NCI-H1930 (cell line): ENCODE data around the gene TPRKB.
"Not testable (repeated sequence)": the region's sequence is repeated elsewhere in the genome, so short reads cannot be mapped to it uniquely, and the experiment has no call there.

Experiments used
- DNase-seq, 2 experiments: peaks; one replicate each; lab custom pipeline; 2025; lab: John Stamatoyannopoulos, UW

Gene TPRKB

GRCh38 chr2:73700131-73700611, 37.0 kb downstream of the TPRKB start:
- DNase-seq, result no peak

- DNase-seq, result no peak
These were observed 37.7 kb downstream of the TPRKB start for GRCh38 chr2:73699437-73699836.

- DNase-seq, result no peak
These were observed 39.0 kb downstream of the TPRKB start for GRCh38 chr2:73698101-73698500.

GRCh38 chr2:73697606-73698005, 39.5 kb downstream of the TPRKB start:
- no peak for DNase-seq

GRCh38 chr2:73696985-73697384, 40.2 kb downstream of the TPRKB start:
- DNase-seq, result not testable (repeated sequence)

- not testable (repeated sequence) for DNase-seq
These were observed 40.6 kb downstream of the TPRKB start for GRCh38 chr2:73696521-73696920.

GRCh38 chr2:73690372-73691088, 46.6 kb downstream of the TPRKB start:
- peak in 1 of 2 experiments; percentile 6 for DNase-seq

GRCh38 chr2:73688494-73688893, 48.7 kb downstream of the TPRKB start:
- not testable (repeated sequence) for DNase-seq

- no peak for DNase-seq
These were observed 51.2 kb downstream of the TPRKB start for GRCh38 chr2:73685764-73686438.

GRCh38 chr2:73684905-73685304, 52.2 kb downstream of the TPRKB start:
- not testable (repeated sequence) for DNase-seq

- DNase-seq, result not testable (repeated sequence)
These were observed 52.8 kb downstream of the TPRKB start for GRCh38 chr2:73684325-73684724.

GRCh38 chr2:73679951-73680571, 57.1 kb downstream of the TPRKB start:
- DNase-seq, result peak in 1 of 2 experiments; percentile 36
